ENCODE data around the gene CAP1.

GRCh38 chr1:40059960-40060750 is 19.6 kb downstream of the CAP1 start:
- TF ChIP-seq EP300 (IDR thresholded peaks at IDR 0.05; ENCODE audit: borderline replicate concordance) (no peak), YY1 (IDR thresholded peaks at IDR 0.05; ENCODE audit: low read depth) (no peak), TAF1 (IDR thresholded peaks at IDR 0.05; ENCODE audit: low read depth) (no peak), EGR1 (IDR thresholded peaks at IDR 0.05) (no peak)
- TF ChIP-seq, protein P1, sequence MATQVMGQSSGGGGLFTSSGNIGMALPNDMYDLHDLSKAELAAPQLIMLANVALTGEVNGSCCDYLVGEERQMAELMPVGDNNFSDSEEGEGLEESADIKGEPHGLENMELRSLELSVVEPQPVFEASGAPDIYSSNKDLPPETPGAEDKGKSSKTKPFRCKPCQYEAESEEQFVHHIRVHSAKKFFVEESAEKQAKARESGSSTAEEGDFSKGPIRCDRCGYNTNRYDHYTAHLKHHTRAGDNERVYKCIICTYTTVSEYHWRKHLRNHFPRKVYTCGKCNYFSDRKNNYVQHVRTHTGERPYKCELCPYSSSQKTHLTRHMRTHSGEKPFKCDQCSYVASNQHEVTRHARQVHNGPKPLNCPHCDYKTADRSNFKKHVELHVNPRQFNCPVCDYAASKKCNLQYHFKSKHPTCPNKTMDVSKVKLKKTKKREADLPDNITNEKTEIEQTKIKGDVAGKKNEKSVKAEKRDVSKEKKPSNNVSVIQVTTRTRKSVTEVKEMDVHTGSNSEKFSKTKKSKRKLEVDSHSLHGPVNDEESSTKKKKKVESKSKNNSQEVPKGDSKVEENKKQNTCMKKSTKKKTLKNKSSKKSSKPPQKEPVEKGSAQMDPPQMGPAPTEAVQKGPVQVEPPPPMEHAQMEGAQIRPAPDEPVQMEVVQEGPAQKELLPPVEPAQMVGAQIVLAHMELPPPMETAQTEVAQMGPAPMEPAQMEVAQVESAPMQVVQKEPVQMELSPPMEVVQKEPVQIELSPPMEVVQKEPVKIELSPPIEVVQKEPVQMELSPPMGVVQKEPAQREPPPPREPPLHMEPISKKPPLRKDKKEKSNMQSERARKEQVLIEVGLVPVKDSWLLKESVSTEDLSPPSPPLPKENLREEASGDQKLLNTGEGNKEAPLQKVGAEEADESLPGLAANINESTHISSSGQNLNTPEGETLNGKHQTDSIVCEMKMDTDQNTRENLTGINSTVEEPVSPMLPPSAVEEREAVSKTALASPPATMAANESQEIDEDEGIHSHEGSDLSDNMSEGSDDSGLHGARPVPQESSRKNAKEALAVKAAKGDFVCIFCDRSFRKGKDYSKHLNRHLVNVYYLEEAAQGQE (IDR thresholded peaks at IDR 0.05; ENCODE audit: low read depth) = no peak

Data from Ishikawa (cell line).